IMR-90 (cell line): ENCODE measurements around the gene ALPK3.

Experiments used
- BHLHE40 ChIP-seq: fragments of 150-350 bp; IDR thresholded peaks from 2 replicates; pipeline ENCODE4 v1.6.1; 2016; ENCODE audit warnings: mild to moderate bottlenecking, low read depth, low read length
- CEBPB ChIP-seq: IDR thresholded peaks from 2 replicates; pipeline ENCODE4 v1.6.1; 2012; ENCODE audit warnings: low read depth, low read length, improper control_type of control experiment
- CHD1 ChIP-seq: IDR thresholded peaks from 2 replicates; pipeline ENCODE4 v1.6.1; 2012; ENCODE audit warnings: low read depth, low read length, improper control_type of control experiment
- CTCF ChIP-seq: conservative IDR thresholded peaks from 2 replicates; pipeline ENCODE4 v1.5.1; 2012; ENCODE audit warnings: mild to moderate bottlenecking, low read depth, low read length, improper control_type of control experiment
- MAFK ChIP-seq: IDR thresholded peaks from 2 replicates; pipeline ENCODE4 v1.6.1; 2012; ENCODE audit warnings: low read depth, low read length, improper control_type of control experiment
- MAZ ChIP-seq: IDR thresholded peaks from 2 replicates; pipeline ENCODE4 v1.6.1; 2012; ENCODE audit warnings: low read depth, mild to moderate bottlenecking, low read length, improper control_type of control experiment, moderate library complexity, borderline replicate concordance
- MXI1 ChIP-seq: IDR thresholded peaks from 2 replicates; pipeline ENCODE4 v1.6.1; 2012; ENCODE audit warnings: low read depth, mild to moderate bottlenecking, low read length, moderate library complexity, borderline replicate concordance
- NFE2L2 ChIP-seq: fragments of 150-350 bp; IDR thresholded peaks from 2 replicates; pipeline ENCODE4 v1.6.1; 2016; ENCODE audit warnings: low read depth, mild to moderate bottlenecking, low read length
- POLR2A ChIP-seq: IDR thresholded peaks from 2 replicates; pipeline ENCODE4 v1.6.1; 2012; ENCODE audit warnings: mild to moderate bottlenecking, low read depth, low read length
- RAD21 ChIP-seq: IDR thresholded peaks from 2 replicates; pipeline ENCODE4 v1.6.1; 2012; ENCODE audit warnings: low read length, improper control_type of control experiment
- RCOR1 ChIP-seq: IDR thresholded peaks from 2 replicates; pipeline ENCODE4 v1.6.1; 2012; ENCODE audit warnings: mild to moderate bottlenecking, low read length, improper control_type of control experiment; ENCODE audit not compliant: insufficient replicate concordance
- RFX5 ChIP-seq: IDR thresholded peaks from 2 replicates; pipeline ENCODE4 v1.8.0; 2012; ENCODE audit warnings: low read depth, mild to moderate bottlenecking, low read length, moderate library complexity
- SMC3 ChIP-seq: fragments of 150-350 bp; IDR thresholded peaks from 2 replicates; pipeline ENCODE4 v1.6.1; 2016; ENCODE audit warnings: low read depth, mild to moderate bottlenecking, antibody characterized with exemption, low read length, moderate library complexity
- TF ChIP-seq, protein P1 (sequence below): fragments of 150-350 bp; IDR thresholded peaks from 2 replicates; pipeline ENCODE4 v1.6.1; 2017; ENCODE audit warnings: mild to moderate bottlenecking, antibody characterized with exemption, low read length, low read depth

- TF ChIP-seq, protein P1, sequence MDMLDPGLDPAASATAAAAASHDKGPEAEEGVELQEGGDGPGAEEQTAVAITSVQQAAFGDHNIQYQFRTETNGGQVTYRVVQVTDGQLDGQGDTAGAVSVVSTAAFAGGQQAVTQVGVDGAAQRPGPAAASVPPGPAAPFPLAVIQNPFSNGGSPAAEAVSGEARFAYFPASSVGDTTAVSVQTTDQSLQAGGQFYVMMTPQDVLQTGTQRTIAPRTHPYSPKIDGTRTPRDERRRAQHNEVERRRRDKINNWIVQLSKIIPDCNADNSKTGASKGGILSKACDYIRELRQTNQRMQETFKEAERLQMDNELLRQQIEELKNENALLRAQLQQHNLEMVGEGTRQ = no peak
- no peak for TF ChIP-seq RFX5
- no peak for TF ChIP-seq CTCF
- TF ChIP-seq POLR2A = no peak
- TF ChIP-seq RCOR1 = no peak
- TF ChIP-seq RAD21 = no peak
- TF ChIP-seq BHLHE40 = no peak
- no peak for TF ChIP-seq CEBPB
- TF ChIP-seq MAFK = no peak
- TF ChIP-seq MXI1 = no peak
- TF ChIP-seq CHD1 = no peak
- no peak for TF ChIP-seq SMC3
- TF ChIP-seq NFE2L2 = no peak
- no peak for TF ChIP-seq MAZ
Measured at GRCh38 chr15:84879088-84879780, 62.1 kb downstream of the ALPK3 start.
